WTC11 (cell line): Measurements from ENCODE around the gene SLC25A46. TPM values are rescaled to one million over a fixed set of nuclear protein-coding genes. Genes with fewer than 3 reads are reported as not detected.

Source experiments
- ATAC-seq: fragments of 200-7000 bp; cut with Tn5 transposase; 2 replicates; pipeline ENCODE4 v1.10.0; 2021; ENCODE audit warnings: mild to moderate bottlenecking, moderate library complexity
- CTCF ChIA-PET: fragments of 300-600 bp; sonication (Branson Sonifier 250); formaldehyde crosslinking; loops from one replicate; lab custom pipeline; 2021; ENCODE audit warnings: antibody characterized with exemption; lab: Charles Lee
- POLR2A ChIA-PET: fragments of 350-600 bp; sonication (Branson Sonifier 250); formaldehyde crosslinking; loops from one replicate; lab custom pipeline; 2021; ENCODE audit warnings: antibody characterized with exemption; lab: Charles Lee
- DNase-seq: peaks from one replicate; pipeline ENCODE4 v3.0.0; 2021; ENCODE audit warnings: low spot score
- H3K27ac Mint-ChIP-seq: 2 replicates; pipeline ENCODE4 v1.8.0; 2021; ENCODE audit warnings: mixed read lengths
- H3K27me3 Mint-ChIP-seq: 2 replicates; pipeline ENCODE4 v1.8.0; 2021; ENCODE audit warnings: low read depth, mild to moderate bottlenecking, moderate library complexity, mixed read lengths
- H3K36me3 Mint-ChIP-seq: 2 replicates; pipeline ENCODE4 v1.8.0; 2021; ENCODE audit warnings: mixed read lengths
- H3K4me1 Mint-ChIP-seq: 2 replicates; pipeline ENCODE4 v1.8.0; 2022; ENCODE audit warnings: mixed read lengths
- H3K4me3 Mint-ChIP-seq: 2 replicates; pipeline ENCODE4 v1.8.0; 2021; ENCODE audit warnings: mild to moderate bottlenecking, moderate library complexity, mixed read lengths
- H3K9me3 Mint-ChIP-seq: 2 replicates; pipeline ENCODE4 v1.8.0; 2021; ENCODE audit warnings: mixed read lengths
- AR ChIP-seq: fragments of 250-450 bp; sonication (Bioruptor Pico); IDR thresholded peaks from 2 replicates; pipeline ENCODE4 v1.9.0; 2021; ENCODE audit warnings: mild to moderate bottlenecking
- ATF2 ChIP-seq: sonication (generic); formaldehyde crosslinking; IDR thresholded peaks from 2 replicates; pipeline ENCODE4 v1.8.1; 2022; ENCODE audit warnings: low read depth, missing genetic modification reagents, borderline replicate concordance
- CTCF ChIP-seq: fragments of 200-600 bp; IDR thresholded peaks from 2 replicates; pipeline ENCODE4 v1.8.0; 2022; ENCODE audit warnings: antibody characterized with exemption
- GTF2I ChIP-seq: fragments of 250-450 bp; sonication (Bioruptor Pico); conservative IDR thresholded peaks from 2 replicates; pipeline ENCODE4 v1.4.0; 2021; ENCODE audit warnings: mild to moderate bottlenecking
- HMGA2 ChIP-seq: fragments of 250-450 bp; sonication (Bioruptor Pico); IDR thresholded peaks from 2 replicates; pipeline ENCODE4 v1.4.0; 2021; ENCODE audit warnings: mild to moderate bottlenecking, moderate library complexity
- KAT7 ChIP-seq: sonication (generic); formaldehyde crosslinking; IDR thresholded peaks from 2 replicates; pipeline ENCODE4 v1.8.1; 2023; ENCODE audit warnings: missing genetic modification reagents, mild to moderate bottlenecking, borderline replicate concordance
- PRRX2 ChIP-seq: fragments of 250-450 bp; sonication (Bioruptor Pico); IDR thresholded peaks from 2 replicates; pipeline ENCODE4 v1.8.0; 2021; ENCODE audit warnings: mild to moderate bottlenecking
- USF2 ChIP-seq: sonication (generic); formaldehyde crosslinking; IDR thresholded peaks from 2 replicates; pipeline ENCODE4 v1.8.1; 2023; ENCODE audit warnings: mild to moderate bottlenecking, missing genetic modification reagents, moderate library complexity
- ZNF232 ChIP-seq: sonication (generic); formaldehyde crosslinking; IDR thresholded peaks from 2 replicates; pipeline ENCODE4 v1.8.0; 2022; ENCODE audit warnings: mild to moderate bottlenecking, missing genetic modification reagents
- ZNF416 ChIP-seq: fragments of 250-450 bp; sonication (Bioruptor Pico); IDR thresholded peaks from 2 replicates; pipeline ENCODE4 v1.9.0; 2021; ENCODE audit warnings: mild to moderate bottlenecking, inconsistent platforms
- ZNF423 ChIP-seq: fragments of 250-450 bp; sonication (Bioruptor Pico); IDR thresholded peaks from 2 replicates; pipeline ENCODE4 v2.1.2; 2022; ENCODE audit warnings: mild to moderate bottlenecking, moderate library complexity
- ZNF671 ChIP-seq: fragments of 250-450 bp; sonication (Bioruptor Pico); IDR thresholded peaks from 2 replicates; pipeline ENCODE4 v1.8.0; 2021; ENCODE audit warnings: mild to moderate bottlenecking
- total RNA-seq: library from RNA; stranded (reverse); gene quantifications from 3 replicates; pipeline ENCODE4 v1.2.3, GENCODE V29; 2021
- TF ChIP-seq, protein P1 (sequence below): sonication (generic); formaldehyde crosslinking; IDR thresholded peaks from 2 replicates; pipeline ENCODE4 v1.8.1; 2022; ENCODE audit warnings: missing genetic modification reagents, borderline replicate concordance
- TF ChIP-seq, protein P2 (sequence below): sonication (generic); formaldehyde crosslinking; IDR thresholded peaks from 2 replicates; pipeline ENCODE4 v1.8.1; 2023; ENCODE audit warnings: mild to moderate bottlenecking, missing genetic modification reagents, borderline replicate concordance
- TF ChIP-seq, protein P3 (sequence below): sonication (generic); formaldehyde crosslinking; IDR thresholded peaks from 2 replicates; pipeline ENCODE4 v1.8.0; 2023; ENCODE audit warnings: missing genetic modification reagents
- TF ChIP-seq, protein P4 (sequence below): sonication (generic); formaldehyde crosslinking; IDR thresholded peaks from 2 replicates; pipeline ENCODE4 v1.8.0; 2022; ENCODE audit warnings: mild to moderate bottlenecking, missing genetic modification reagents
- TF ChIP-seq, protein P5 (sequence below): fragments of 250-450 bp; sonication (Bioruptor Pico); conservative IDR thresholded peaks from 2 replicates; pipeline ENCODE4 v1.9.0; 2021; ENCODE audit warnings: mild to moderate bottlenecking

Gene SLC25A46
- total RNA-seq, 1 experiment from 2014 or later, result 19.2 TPM

DNA sequence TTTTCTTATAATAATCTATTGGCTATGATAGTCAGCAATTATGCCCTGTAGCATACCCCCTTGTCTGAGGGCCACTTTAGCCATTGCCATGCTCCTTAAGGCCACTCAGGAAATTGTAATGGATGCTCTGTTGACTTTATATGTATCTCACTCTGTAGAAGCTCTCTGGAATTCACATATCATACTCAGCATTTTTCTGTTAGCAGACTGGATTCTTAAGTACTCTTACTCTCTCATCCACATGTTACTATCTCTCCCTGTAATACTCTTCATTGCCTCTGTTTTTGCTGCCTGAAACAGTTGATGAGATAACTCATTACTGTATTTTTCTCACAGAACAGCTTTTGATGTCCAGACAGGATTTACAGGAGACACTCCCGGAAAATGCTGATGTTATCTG is 36.5 kb upstream of the SLC25A46 start (continued):
- TF ChIP-seq, protein P1, sequence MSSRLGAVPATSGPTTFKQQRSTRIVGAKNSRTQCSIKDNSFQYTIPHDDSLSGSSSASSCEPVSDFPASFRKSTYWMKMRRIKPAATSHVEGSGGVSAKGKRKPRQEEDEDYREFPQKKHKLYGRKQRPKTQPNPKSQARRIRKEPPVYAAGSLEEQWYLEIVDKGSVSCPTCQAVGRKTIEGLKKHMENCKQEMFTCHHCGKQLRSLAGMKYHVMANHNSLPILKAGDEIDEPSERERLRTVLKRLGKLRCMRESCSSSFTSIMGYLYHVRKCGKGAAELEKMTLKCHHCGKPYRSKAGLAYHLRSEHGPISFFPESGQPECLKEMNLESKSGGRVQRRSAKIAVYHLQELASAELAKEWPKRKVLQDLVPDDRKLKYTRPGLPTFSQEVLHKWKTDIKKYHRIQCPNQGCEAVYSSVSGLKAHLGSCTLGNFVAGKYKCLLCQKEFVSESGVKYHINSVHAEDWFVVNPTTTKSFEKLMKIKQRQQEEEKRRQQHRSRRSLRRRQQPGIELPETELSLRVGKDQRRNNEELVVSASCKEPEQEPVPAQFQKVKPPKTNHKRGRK (CRISPR knock-in tag), result no peak
- TF ChIP-seq ZNF423, result no peak

GRCh38 chr5:110702704-110703103 is 36.1 kb upstream of the SLC25A46 start:
- H3K27ac Mint-ChIP-seq, result no peak overlapping the region
- H3K36me3 Mint-ChIP-seq, result no peaks in the 10 kb centered on the region
- H3K4me3 Mint-ChIP-seq, result no peak overlapping the region
- ChIA-PET CTCF (interaction anchor here (0.9 kb wide), 1 partner anchor 10 kb away, joined by 5 read pairs; no protein-coding TSS in a partner anchor), POLR2A (no interaction called here)
- H3K4me1 Mint-ChIP-seq, result no peaks in the 10 kb centered on the region
- TF ChIP-seq ZNF232 (CRISPR knock-in tag) (no peak), HMGA2 (CRISPR knock-in tag) (no peak), USF2 (no peak), GTF2I (CRISPR knock-in tag) (no peak), PRRX2 (CRISPR knock-in tag) (no peak), ZNF671 (CRISPR knock-in tag) (no peak), CTCF (no peak), AR (CRISPR knock-in tag) (no peak), KAT7 (CRISPR knock-in tag) (no peak), ZNF416 (CRISPR knock-in tag) (no peak), ATF2 (no peak), ZNF423 (no peak)
- TF ChIP-seq, protein P2, sequence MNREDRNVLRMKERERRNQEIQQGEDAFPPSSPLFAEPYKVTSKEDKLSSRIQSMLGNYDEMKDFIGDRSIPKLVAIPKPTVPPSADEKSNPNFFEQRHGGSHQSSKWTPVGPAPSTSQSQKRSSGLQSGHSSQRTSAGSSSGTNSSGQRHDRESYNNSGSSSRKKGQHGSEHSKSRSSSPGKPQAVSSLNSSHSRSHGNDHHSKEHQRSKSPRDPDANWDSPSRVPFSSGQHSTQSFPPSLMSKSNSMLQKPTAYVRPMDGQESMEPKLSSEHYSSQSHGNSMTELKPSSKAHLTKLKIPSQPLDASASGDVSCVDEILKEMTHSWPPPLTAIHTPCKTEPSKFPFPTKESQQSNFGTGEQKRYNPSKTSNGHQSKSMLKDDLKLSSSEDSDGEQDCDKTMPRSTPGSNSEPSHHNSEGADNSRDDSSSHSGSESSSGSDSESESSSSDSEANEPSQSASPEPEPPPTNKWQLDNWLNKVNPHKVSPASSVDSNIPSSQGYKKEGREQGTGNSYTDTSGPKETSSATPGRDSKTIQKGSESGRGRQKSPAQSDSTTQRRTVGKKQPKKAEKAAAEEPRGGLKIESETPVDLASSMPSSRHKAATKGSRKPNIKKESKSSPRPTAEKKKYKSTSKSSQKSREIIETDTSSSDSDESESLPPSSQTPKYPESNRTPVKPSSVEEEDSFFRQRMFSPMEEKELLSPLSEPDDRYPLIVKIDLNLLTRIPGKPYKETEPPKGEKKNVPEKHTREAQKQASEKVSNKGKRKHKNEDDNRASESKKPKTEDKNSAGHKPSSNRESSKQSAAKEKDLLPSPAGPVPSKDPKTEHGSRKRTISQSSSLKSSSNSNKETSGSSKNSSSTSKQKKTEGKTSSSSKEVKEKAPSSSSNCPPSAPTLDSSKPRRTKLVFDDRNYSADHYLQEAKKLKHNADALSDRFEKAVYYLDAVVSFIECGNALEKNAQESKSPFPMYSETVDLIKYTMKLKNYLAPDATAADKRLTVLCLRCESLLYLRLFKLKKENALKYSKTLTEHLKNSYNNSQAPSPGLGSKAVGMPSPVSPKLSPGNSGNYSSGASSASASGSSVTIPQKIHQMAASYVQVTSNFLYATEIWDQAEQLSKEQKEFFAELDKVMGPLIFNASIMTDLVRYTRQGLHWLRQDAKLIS (CRISPR knock-in tag), result no peak
- TF ChIP-seq, protein P3, sequence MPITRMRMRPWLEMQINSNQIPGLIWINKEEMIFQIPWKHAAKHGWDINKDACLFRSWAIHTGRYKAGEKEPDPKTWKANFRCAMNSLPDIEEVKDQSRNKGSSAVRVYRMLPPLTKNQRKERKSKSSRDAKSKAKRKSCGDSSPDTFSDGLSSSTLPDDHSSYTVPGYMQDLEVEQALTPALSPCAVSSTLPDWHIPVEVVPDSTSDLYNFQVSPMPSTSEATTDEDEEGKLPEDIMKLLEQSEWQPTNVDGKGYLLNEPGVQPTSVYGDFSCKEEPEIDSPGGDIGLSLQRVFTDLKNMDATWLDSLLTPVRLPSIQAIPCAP (CRISPR knock-in tag), result no peak
- TF ChIP-seq, protein P4, sequence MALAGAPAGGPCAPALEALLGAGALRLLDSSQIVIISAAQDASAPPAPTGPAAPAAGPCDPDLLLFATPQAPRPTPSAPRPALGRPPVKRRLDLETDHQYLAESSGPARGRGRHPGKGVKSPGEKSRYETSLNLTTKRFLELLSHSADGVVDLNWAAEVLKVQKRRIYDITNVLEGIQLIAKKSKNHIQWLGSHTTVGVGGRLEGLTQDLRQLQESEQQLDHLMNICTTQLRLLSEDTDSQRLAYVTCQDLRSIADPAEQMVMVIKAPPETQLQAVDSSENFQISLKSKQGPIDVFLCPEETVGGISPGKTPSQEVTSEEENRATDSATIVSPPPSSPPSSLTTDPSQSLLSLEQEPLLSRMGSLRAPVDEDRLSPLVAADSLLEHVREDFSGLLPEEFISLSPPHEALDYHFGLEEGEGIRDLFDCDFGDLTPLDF (CRISPR knock-in tag), result no peak
- TF ChIP-seq, protein P5, sequence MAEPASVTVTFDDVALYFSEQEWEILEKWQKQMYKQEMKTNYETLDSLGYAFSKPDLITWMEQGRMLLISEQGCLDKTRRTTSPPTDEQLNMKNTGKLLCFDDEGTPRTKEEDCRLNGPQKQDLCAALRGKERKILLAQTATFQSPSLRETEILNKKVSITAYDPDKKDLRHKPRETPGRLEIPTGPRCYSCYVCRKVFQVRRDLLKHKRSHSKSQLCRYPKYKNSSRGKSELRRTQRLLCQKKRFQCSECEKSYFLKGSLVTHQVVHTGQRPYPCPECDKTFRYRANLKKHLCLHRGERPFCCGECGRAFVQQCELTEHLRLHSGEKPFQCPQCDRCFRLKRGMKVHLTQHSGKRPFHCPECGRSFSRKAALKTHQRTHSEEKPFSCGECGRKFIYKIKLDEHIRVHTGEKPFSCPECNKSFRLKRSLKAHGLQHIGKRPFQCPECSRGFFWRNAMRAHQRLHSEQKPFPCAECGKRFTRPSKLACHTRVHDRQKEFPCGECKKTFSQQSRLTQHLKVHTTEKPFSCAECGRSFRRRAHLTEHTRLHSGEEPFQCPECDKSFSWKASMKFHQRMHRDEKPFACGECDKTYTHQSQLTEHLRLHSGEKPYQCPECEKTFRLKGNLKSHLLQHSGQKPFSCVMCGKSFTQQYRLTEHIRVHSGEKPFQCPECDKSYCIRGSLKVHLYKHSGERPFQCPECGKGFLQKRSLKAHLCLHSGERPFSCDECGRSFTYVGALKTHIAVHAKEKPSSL (CRISPR knock-in tag), result no peak
- ATAC-seq (no peak), DNase-seq (no peak)
- no peaks in the 10 kb centered on the region for H3K9me3 Mint-ChIP-seq
- peaks cover 5% of the 10 kb centered on the region; the same call in 1 of the 2 replicates for H3K27me3 Mint-ChIP-seq
